ENCODE measurements around the gene PTRH1.

PTRH1 gene

GRCh38 chr9:127716412-127716811 is 949 bp upstream of the PTRH1 start:
- DNase-seq, result no peak

GRCh38 chr9:127714951-127715469 is 453 bp downstream of the PTRH1 start:
- DNase-seq, result no peak

GRCh38 chr9:127714020-127714750 is 1.3 kb downstream of the PTRH1 start:
- DNase-seq, result no peak

GRCh38 chr9:127712867-127713266 is 2.6 kb downstream of the PTRH1 start:
- no peak for DNase-seq

GRCh38 chr9:127712371-127712770 is 3.1 kb downstream of the PTRH1 start:
- no peak for DNase-seq

- no peak for DNase-seq
Measured at GRCh38 chr9:127711831-127712274, 3.6 kb downstream of the PTRH1 start.

GRCh38 chr9:127711226-127711701 is 4.2 kb downstream of the PTRH1 start:
- DNase-seq, result no peak

GRCh38 chr9:127710204-127710783 is 5.2 kb downstream of the PTRH1 start:
- no peak for DNase-seq

- no peak for DNase-seq
Measured at GRCh38 chr9:127708952-127709587, 6.4 kb downstream of the PTRH1 start.

- DNase-seq, result no peak
Measured at GRCh38 chr9:127707766-127708165, 7.7 kb downstream of the PTRH1 start.

GRCh38 chr9:127706836-127707241 is 8.6 kb downstream of the PTRH1 start, which contains the start of gene CFAP157:
TSS of gene CFAP157 (plus strand) at chr9:127706988. CDS start at chr9:127707032, 44 bp downstream.
- DNase-seq, result no peak

- DNase-seq, result no peak
Measured at GRCh38 chr9:127705577-127706379, 9.7 kb downstream of the PTRH1 start.

GRCh38 chr9:127703289-127703946 is 12.0 kb downstream of the PTRH1 start:
- no peak for DNase-seq

- DNase-seq, result no peak
Measured at GRCh38 chr9:127700594-127701255, 14.7 kb downstream of the PTRH1 start.

- DNase-seq, result no peak
Measured at GRCh38 chr9:127700140-127700539, 15.3 kb downstream of the PTRH1 start.

GRCh38 chr9:127698985-127699670 is 16.3 kb downstream of the PTRH1 start:
- no peak for DNase-seq

- no peak for DNase-seq
Measured at GRCh38 chr9:127698386-127698785, 17.1 kb downstream of the PTRH1 start.

GRCh38 chr9:127697575-127697974 is 17.9 kb downstream of the PTRH1 start:
- DNase-seq, result no peak

- DNase-seq, result no peak
Measured at GRCh38 chr9:127694890-127695720, 20.4 kb downstream of the PTRH1 start.

- DNase-seq, result no peak
Measured at GRCh38 chr9:127693697-127694096, 21.8 kb downstream of the PTRH1 start.
